8988T (cell line): ENCODE results near the gene ALDH7A1.

ENCODE experiments used
- DNase-seq: peaks from one replicate; pipeline ENCODE4 v3.0.0; 2011

Gene ALDH7A1

DNA sequence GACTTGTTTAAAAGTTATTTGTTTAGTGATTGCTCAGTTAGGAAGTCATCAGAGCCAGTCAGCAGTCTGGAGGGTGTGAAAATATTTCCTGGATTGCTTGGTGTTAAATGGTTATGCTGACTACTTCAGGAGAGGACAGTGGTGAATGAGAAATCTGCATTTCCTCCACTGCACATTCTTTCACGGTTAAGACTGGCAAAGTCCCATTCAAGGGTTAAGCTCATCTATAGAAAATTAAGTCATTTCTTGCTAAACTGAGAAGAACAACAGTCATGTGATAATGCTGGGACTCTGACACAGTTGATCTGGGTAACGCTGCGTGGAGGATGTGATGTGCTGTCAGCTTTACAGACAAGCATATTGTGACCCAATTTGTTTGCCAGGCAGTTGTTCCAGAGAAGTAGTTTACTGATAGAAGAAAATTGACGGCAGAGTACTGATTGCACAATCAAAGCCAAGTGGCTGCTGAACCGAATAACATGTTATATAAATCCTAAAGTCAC is 91.4 kb downstream of the ALDH7A1 start:
- DNase-seq = no peak

- no peak for DNase-seq
Observed at GRCh38 chr5:126501448-126501847, 93.6 kb downstream of the ALDH7A1 start.

- DNase-seq = no peak
Observed at GRCh38 chr5:126499853-126500342, 95.1 kb downstream of the ALDH7A1 start.

DNA sequence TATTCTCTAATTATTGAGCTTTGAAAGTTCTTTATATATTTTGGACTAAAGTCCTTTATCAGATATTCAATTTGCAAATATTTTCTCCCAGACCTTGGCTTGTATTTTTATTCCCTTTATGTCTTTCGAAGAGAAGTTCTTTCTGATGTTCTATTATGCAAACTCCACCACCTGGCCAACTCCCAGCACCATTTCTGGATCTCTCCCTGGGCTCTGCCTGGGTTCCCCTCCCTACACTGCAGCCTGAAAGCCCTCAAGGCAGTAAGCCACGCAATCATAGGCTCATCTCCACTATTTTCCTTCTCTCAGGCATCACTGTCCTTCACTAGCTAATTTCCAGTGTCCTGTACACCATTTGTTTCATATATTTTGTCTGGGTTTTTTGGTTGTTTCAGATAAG is 95.7 kb downstream of the ALDH7A1 start:
- DNase-seq = no peak

DNA sequence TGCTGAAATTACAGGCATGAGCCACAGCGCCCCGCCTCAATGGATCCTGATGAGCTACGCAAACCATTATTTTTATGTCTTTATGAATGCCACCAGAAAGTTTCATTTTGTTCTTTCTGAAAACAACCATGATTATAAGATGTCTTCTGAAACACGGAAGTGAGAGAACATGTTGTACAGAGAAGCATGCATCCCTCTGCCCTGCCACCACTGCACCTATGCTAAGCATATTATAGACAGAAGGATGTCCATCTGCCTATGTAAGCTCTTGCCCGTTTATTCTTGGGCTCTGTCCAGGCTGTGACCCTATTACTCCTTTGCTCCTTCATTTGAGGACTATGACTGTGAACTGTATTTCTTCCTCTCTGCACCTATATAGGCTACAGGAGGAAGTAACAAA is 97.5 kb downstream of the ALDH7A1 start:
- DNase-seq = no peak

GRCh38 chr5:126494393-126494792 is 100.6 kb downstream of the ALDH7A1 start:
- DNase-seq = no peak

- no peak for DNase-seq
Observed at GRCh38 chr5:126492939-126493338, 102.1 kb downstream of the ALDH7A1 start.

DNA sequence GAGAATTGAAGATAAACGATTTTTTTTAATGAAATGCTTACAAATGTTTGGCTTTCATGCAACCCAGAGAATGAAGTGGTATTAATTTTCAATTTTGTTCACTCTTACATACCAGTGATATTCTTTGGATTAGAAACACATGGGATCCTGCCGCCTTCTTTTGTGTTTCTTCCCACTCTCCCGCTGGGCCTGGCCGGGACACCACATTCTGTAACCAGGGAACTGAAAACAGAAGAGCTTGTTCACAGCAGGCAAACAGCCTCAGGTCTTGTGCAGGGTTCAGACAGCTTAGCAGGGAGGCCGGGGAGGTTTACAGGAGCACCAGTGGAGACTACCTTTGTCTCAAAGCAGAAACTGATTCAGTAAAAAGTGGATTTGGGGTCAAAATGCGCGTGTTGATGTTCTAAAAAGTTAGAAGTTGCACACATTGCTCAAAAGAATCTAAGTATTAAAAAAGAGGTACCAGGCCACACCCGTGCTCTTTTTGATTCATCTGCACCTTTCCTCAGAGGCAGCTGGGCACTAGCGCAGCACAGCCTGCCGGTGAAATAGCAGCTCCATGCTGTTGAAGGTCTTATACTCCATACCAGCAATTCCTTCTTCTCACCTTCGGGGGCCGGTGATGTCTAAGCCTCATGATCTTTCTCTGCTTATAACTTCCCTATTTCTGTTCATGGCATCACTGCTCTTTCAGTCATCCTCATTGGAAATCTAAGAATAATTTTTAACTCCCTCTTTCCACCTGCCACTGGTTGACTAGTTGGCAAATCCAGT is 104.7 kb downstream of the ALDH7A1 start:
- DNase-seq = no peak

DNA sequence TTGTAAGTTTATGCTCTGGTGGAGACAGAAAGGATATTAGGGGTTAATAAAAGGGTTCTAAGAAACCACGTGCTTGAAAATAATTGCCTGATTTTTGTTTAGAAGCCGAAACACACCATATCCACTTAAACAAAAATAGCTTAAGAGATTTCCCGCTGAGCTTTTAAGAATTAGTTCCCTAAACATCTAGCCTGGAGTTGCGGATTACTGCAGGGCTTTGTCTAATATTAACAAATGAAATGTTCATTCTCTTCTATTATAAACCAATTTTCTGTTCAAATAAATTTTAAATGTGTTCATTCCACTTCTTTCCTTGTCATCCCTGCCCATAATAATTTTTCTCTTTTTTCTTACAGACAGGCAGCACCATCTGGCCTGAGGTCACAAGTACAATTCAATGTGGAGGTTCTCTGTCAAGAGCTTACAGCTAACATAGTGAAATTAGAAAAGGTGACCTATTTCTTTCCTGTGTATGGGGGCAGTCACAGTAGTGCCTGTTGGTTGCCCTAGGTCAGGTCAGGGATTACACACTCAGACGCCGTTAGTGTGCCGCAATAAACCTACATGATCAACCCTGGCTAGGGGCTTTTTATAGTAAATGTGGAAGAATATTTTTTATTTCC is 106.5 kb downstream of the ALDH7A1 start:
- no peak for DNase-seq

DNA sequence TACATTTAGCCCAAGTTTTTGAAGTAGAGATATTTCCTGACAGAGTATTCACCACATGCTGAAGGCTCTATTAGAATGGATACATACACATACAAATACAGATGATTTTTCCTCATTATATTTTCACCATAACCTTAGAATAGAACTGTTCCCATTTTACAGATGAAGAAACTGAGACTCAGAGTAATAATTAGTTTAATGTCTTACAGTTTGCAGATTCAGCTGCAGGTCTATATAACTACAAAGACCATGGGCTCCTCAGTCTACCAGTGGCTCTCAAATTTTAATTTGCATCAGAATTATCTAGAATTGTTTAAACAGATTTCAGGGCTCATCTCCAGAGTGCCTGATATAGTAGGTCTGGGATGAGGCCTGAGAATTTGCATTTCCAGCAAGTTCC is 107.4 kb downstream of the ALDH7A1 start:
- no peak for DNase-seq

- DNase-seq = no peak
Observed at GRCh38 chr5:126486332-126486731, 108.7 kb downstream of the ALDH7A1 start.

DNA sequence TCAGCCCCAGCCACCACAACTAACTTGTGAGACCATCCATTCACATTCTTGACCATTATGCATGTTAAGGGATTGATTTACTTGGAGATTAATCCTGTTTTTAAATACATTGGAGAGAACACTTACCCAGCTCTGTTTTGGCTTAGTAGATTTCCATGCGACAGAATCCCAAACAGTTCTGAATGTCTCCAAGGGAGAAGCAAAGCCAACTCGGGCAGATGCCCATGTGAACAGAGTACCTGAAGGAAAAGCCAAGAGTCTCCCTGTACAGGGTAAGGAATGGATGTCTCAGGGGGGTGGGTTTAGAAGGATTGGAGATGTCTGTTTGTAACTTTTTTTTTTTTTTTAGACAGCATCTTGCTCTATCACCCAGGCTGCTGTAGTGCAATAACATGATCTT is 110.8 kb downstream of the ALDH7A1 start:
- no peak for DNase-seq

DNA sequence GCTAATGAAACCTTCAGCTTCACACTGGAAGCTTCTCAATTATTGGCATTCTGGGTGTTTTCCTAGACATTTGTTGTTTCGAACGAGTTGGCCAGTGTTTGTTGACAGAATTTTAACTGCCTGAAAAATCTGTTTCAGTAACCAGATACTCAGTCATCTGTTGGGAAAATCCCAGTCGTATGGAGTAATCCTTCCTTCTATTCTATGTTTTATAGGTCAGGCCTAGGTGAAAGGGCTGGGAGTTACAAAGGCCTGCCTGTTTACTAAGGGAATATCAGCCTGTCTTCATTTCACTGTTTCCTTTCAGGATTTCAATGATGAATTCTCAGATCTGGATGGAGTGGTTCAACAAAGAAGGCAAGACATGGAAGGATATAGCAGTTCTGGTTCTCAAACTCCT is 111.9 kb downstream of the ALDH7A1 start:
- DNase-seq = no peak

DNA sequence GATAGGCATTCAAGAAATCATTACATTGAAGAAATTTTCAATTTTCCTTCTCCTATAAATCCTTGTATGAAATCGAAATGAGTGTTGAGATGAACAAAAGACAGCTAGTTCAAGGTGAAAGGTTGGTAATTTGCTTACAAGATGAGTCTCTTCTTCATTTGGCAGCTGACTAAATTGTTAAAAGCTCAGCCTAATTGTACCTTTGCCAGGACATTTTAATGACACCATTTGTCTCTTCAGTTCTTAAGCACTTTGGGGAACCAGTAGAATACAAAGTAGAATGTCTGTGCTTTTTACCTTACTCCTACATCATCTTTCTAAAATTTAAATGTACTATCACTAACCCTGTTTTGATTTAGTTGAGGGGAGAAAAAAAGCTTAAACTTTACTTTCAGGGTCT is 112.4 kb downstream of the ALDH7A1 start:
- DNase-seq = no peak

- DNase-seq = no peak
Observed at GRCh38 chr5:126481243-126481642, 113.8 kb downstream of the ALDH7A1 start.
